Nephron (organoid): ENCODE measurements around the gene MPC2.

Source experiments
- H3K27ac Mint-ChIP-seq, 3 experiments: 2 replicates each; pipeline ENCODE4 v1.8.0; 2020; ENCODE audit warnings: mixed read lengths in 3 of 3, mild to moderate bottlenecking in 2 of 3, moderate library complexity in 1 of 3
- H3K27me3 Mint-ChIP-seq: 2 replicates; pipeline ENCODE4 v1.8.0; 2021; ENCODE audit warnings: low read depth, mild to moderate bottlenecking, moderate library complexity, mixed read lengths
- H3K36me3 Mint-ChIP-seq: 2 replicates; pipeline ENCODE4 v1.8.0; 2020; ENCODE audit warnings: low read depth, mixed read lengths
- H3K4me1 Mint-ChIP-seq: 2 replicates; pipeline ENCODE4 v1.8.0; 2020; ENCODE audit warnings: mixed read lengths
- H3K4me3 Mint-ChIP-seq, 3 experiments: 2 replicates each; pipeline ENCODE4 v1.8.0; 2020; ENCODE audit warnings: mild to moderate bottlenecking in 3 of 3, mixed read lengths in 3 of 3, moderate library complexity in 2 of 3
- H3K9me3 Mint-ChIP-seq: 2 replicates; pipeline ENCODE4 v1.8.0; 2020; ENCODE audit warnings: mixed read lengths
- CTCF ChIP-seq, 3 experiments: fragments of 200-600 bp; sonication (generic); IDR thresholded peaks; one replicate each; pipeline ENCODE4 v1.5.0; 2021; ENCODE audit warnings: antibody characterized with exemption in 3 of 3; ENCODE audit not compliant: unreplicated experiment in 3 of 3

MPC2 gene

DNA sequence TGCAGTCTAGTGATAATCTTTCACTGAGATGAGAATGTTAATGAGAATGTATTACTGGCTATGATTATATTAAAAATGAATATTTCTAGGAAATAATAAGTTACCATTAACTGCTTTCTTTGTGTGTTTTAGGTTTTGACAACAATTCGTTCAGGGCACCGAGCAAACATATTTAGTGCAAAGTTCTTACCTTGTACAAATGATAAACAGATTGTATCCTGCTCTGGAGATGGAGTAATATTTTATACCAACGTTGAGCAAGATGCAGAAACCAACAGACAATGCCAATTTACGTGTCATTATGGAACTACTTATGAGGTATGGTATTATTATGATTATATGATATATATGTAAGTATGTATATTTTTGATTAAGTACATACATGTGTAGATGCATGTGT lies 37.8 kb upstream of the MPC2 start:
- Mint-ChIP-seq H3K4me3 (no peak overlapping the region), H3K4me1 (no peaks in the 10 kb centered on the region), H3K36me3 (peaks cover 55% of the 10 kb centered on the region), H3K27ac (no peak overlapping the region), H3K27me3 (no peaks in the 10 kb centered on the region), H3K9me3 (peaks cover 5% of the 10 kb centered on the region)
- TF ChIP-seq CTCF (IDR thresholded peaks at IDR 0.05; ENCODE audit: unreplicated experiment in 3 of 3): no peak

DNA sequence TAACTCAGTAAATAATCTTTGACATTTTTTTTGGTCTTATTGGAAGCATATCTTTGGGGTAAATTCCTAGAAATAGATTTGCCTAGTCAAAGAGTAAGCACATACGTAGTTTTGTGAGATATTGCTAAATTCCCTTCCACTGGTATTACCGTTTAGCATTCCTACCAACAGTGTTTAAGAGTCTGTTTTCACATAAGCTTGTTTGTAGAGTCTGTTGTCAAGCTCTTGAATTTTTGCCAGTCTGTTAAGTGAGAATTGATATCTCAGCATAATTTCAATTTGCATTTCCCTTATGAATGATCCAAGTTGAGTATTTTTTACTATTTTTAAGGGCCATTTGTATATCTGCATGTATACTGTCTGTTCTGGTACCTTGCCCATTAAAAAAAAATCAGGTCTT lies 37.0 kb upstream of the MPC2 start:
- Mint-ChIP-seq H3K9me3 (peaks cover 5% of the 10 kb centered on the region), H3K27ac (no peak overlapping the region), H3K36me3 (peaks cover 48% of the 10 kb centered on the region), H3K4me3 (no peak overlapping the region), H3K27me3 (no peaks in the 10 kb centered on the region), H3K4me1 (no peaks in the 10 kb centered on the region)
- TF ChIP-seq CTCF (IDR thresholded peaks at IDR 0.05; ENCODE audit: unreplicated experiment in 3 of 3): no peak

- peaks cover 5% of the 10 kb centered on the region for H3K4me1 Mint-ChIP-seq
- H3K27me3 Mint-ChIP-seq: no peaks in the 10 kb centered on the region
- H3K9me3 Mint-ChIP-seq: peaks cover 13% of the 10 kb centered on the region
- no peak overlapping the region for H3K4me3 Mint-ChIP-seq
- peaks cover 46% of the 10 kb centered on the region for H3K36me3 Mint-ChIP-seq
- no peak for TF ChIP-seq CTCF (IDR thresholded peaks at IDR 0.05; ENCODE audit: unreplicated experiment in 3 of 3)
- H3K27ac Mint-ChIP-seq: no peak overlapping the region
These were observed 31.7 kb upstream of the MPC2 start for GRCh38 chr1:167968569-167968968.

DNA sequence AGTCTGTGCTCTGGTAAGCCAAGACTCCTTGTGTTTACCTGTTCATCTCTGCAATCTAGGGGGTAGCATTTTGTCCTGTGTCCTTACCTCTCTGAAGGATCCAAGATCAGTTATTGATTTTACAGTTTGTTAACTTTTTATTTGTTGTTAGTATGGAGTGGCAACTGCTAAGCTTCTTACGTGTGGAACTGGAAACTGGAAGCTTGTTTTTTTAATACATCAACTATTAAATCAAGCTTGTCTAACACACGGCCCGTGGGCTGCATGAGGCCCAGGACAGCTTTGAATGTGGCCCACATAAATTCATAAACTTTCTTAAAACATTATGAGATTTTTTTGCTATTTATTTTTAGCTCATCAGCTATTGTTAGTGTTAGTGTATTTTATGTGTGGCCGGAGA lies 29.2 kb upstream of the MPC2 start:
- H3K27ac Mint-ChIP-seq: peak overlapping the region; percentile 37 to 94 (median 59)
- peaks cover 21% of the 10 kb centered on the region for H3K9me3 Mint-ChIP-seq

GRCh38 chr1:167964646-167965045 lies 27.8 kb upstream of the MPC2 start:
- Mint-ChIP-seq H3K27ac (peak overlapping the region in 1 of 3 experiments; percentile 9), H3K36me3 (peaks cover 66% of the 10 kb centered on the region), H3K4me3 (no peak overlapping the region), H3K4me1 (peaks cover 5% of the 10 kb centered on the region), H3K9me3 (peaks cover 21% of the 10 kb centered on the region), H3K27me3 (no peaks in the 10 kb centered on the region)
- TF ChIP-seq CTCF (IDR thresholded peaks at IDR 0.05; ENCODE audit: unreplicated experiment in 3 of 3): no peak

More for the DNA sequence above, 29.2 kb upstream of the MPC2 start:
- no peak for TF ChIP-seq CTCF (IDR thresholded peaks at IDR 0.05; ENCODE audit: unreplicated experiment in 3 of 3)
- H3K4me1 Mint-ChIP-seq: peaks cover 5% of the 10 kb centered on the region
- peaks cover 52% of the 10 kb centered on the region for H3K36me3 Mint-ChIP-seq
- no peaks in the 10 kb centered on the region for H3K27me3 Mint-ChIP-seq
- H3K4me3 Mint-ChIP-seq: no peak overlapping the region

DNA sequence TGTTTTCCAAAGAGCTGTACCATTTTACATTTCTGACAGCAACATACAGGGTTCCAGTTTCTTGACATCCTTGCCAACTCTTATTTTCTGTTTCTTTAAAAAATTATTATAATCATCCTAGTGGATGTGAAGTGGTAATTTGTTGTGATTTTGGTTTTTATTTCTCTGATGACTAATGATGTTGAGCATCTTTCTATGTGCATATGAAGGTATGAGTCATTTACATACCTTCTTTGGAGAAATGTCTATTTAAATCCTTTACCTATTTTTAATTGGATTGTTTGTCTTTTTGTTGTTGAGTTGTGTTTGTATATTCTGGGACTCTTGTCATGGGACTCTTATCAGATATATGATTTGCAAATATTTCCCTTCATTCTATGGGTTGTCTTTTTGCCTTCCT lies 20.8 kb upstream of the MPC2 start:
- peaks cover 17% of the 10 kb centered on the region for H3K9me3 Mint-ChIP-seq
- H3K4me1 Mint-ChIP-seq: no peaks in the 10 kb centered on the region
- H3K4me3 Mint-ChIP-seq: no peak overlapping the region
- no peak overlapping the region for H3K27ac Mint-ChIP-seq
- TF ChIP-seq CTCF (IDR thresholded peaks at IDR 0.05; ENCODE audit: unreplicated experiment in 3 of 3): no peak
- no peaks in the 10 kb centered on the region for H3K27me3 Mint-ChIP-seq
- peaks cover 94% of the 10 kb centered on the region for H3K36me3 Mint-ChIP-seq
